ENCODE results near the gene XIRP1.

DNA sequence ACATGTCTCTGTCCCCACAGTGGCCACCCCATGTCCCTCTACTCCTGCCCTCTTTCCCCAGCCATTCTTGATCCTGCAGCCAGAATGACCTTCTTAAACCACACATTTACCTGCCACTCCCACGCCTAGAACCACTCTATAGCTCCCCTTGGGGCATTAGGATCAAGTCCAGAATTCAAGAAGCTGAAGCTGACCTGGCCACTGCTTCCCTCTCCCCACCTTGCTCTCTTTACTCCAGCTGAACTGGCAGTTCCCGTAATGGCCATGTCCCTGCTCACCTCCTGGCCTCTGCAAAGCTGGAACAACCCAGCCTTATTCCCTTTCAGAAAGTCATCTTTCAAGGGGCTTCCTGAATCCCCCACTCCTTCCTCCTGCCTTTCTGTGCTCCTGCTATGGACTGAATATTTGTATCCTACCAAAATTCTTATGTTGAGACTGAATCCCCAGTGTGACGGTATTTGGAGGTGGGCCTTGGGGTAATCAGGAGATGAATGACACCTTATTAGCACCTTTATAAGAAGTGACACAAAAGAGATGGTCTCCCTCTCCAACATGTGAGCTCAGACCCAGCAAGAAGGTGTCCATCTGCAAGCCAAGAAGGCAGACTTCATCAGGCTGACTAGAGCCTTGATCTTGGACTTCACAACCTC is 42.8 kb downstream of the XIRP1 start:
- no peak for TF ChIP-seq CTCF (conservative IDR thresholded peaks at IDR 0.05 in 1 of 2, IDR thresholded peaks at IDR 0.05 in 1 of 2; ENCODE audit: low read depth in 1 of 2, low read length in 2 of 2)
- no peak for TF ChIP-seq EZH2 (IDR thresholded peaks at IDR 0.05; ENCODE audit: low read length, missing control alignments)

Measured in fibroblast of lung (primary cell).